GM19099 (cell line): Measurements from ENCODE around the gene RIMBP2.

Experiments used
- POLR2A ChIP-seq: IDR thresholded peaks from 3 replicates; pipeline ENCODE4 v1.6.1; 2011; ENCODE audit warnings: low read depth; ENCODE audit not compliant: insufficient read length; ENCODE audit errors: extremely low read depth

RIMBP2 gene

DNA sequence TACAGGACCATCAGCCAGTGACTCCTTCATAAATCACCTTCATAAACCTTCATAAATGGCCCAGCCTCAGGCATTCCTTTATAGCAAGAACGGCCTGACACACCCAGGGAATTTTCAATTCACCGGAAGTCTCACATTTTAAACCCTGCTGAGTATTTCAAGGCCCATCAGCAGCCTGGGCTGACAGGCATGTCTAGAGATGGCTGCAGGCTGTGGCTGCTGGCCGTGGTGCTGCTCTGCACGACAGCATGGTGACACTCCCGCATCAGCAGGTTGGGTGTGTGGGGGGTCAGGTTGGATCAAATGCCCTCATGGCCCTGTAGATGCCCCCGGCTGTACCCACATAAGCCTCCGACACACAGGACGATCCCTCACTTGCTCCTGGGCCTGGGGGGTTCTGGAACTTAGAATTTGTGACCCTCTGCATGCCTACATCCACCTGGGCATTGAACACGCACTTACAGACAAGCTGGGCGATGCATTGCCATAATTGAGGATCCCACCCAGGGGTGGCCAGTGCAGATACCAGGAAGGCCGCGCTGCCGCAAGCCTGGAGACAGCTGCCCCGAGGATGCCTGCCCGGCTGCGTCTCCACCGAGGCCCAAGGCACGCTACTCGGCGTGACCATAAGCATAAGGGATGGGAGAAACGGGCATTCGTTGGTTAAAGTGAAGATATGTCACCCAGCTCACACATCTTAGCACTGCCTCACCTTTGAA lies 254.1 kb downstream of the RIMBP2 start:
- no peak for TF ChIP-seq POLR2A

DNA sequence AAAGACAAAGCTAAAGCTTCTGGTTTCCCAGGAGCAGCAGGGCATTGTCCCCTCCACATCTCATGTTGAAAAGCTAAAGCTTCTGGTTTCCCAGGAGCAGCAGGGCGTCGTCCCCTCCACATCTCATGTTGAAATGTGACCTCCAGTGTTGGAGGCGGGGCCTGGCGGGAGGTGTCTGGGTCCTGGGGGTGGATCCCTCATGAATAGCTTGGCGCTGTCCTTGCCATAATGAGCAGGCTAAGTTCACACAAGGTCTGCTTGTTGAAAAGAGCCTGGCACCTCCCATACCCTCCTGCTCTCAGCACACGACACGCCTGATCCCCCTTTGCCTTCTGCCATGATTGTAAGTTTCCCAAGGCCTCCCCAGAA lies 254.7 kb downstream of the RIMBP2 start:
- no peak for TF ChIP-seq POLR2A

DNA sequence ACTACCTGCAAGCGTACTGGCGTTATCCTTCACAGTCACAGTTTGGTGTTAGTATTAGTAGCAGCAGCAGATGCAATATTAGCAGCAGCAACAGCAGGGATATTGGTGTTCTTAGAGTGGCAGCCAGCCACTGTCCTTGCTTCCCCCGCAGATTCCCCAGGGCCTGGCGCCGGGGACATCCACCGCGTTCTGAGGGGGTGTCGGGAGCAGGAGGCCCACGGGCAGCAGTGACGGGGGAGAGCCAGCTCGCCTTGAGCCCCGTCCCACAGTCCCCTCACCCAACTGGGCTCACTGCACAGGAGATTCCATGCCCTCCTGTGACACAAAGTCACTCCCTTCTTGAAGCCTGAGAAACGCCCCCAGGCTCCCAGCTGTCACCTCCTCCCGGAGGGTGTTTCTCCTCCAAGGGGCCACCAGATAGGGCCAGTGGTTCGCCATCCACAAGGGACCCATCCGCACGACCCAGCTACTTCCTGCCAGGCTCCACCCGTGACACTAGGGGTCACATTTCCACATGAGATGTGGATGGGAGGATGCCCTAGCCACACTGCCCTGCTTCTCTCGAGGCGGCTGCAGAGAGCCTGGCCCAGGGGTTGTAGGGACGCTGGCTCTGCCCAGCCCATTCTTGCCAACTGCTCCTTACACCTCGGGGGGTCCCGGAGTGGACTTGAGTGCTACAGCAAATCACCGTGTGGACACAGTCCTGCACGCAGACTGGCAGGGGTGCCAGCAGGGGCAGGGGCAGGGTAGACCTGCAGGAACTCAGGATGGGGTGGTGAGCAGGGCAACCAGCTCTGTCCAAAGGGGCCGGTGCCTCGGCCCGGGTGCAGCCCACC lies 255.3 kb downstream of the RIMBP2 start:
- TF ChIP-seq POLR2A, result no peak

DNA sequence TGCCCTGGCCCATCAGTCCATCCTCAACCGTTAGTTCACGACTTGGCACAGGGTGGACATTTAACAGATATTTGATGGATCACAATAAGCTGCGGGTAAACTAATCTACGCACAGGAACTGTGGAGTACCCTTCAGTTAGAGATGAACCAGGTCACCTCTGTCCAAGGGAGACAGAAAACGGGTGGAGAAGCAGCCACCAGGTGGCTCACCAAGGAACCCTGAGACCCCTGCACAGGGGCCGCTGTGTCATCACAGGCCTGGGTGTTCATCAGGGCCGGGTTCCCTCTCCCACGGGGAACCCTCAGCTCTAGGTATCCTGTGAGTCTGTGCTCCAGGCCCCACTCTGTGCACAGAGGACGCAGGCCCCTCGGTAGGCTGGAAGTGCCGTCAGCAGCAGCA lies 256.2 kb downstream of the RIMBP2 start:
- TF ChIP-seq POLR2A, result no peak

DNA sequence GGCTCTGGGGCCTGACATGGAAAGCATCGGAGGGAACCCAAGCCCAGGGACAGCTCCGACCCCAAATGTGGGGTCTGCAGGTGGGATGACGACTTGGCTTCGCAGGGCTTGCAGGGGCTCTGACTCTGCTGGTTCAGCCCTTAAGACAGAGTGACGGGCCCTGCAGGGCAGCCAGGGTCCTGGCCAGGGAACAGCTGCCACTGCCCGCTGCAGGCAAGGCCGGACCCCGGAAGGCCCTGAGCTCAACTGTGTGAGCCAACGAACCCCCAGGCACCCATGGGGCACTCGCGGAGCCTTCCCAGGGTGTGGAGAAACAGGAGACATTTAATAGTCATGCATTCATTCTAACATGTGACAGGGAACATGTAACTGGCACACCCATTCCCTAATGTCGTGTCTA lies 257.8 kb downstream of the RIMBP2 start:
- no peak for TF ChIP-seq POLR2A

DNA sequence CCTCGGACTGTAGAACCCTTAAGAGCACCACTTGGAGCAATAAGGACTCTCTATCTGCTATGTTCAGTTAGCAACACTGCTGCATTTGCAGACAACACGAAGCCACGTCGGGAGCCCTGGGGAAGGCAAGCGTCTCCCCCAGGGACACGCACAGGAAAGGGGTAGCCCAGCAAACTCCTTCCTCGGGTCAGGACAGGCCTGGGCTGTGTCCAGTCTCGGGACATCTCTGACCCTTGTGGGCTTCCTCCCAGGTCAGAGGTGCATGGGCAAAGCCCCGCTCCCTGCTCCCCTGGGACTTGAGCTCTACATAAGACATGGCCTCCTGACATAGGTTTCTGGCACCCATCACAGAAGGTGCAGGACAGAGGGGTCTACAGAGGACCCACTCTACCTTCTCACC lies 258.9 kb downstream of the RIMBP2 start:
- TF ChIP-seq POLR2A, result no peak

DNA sequence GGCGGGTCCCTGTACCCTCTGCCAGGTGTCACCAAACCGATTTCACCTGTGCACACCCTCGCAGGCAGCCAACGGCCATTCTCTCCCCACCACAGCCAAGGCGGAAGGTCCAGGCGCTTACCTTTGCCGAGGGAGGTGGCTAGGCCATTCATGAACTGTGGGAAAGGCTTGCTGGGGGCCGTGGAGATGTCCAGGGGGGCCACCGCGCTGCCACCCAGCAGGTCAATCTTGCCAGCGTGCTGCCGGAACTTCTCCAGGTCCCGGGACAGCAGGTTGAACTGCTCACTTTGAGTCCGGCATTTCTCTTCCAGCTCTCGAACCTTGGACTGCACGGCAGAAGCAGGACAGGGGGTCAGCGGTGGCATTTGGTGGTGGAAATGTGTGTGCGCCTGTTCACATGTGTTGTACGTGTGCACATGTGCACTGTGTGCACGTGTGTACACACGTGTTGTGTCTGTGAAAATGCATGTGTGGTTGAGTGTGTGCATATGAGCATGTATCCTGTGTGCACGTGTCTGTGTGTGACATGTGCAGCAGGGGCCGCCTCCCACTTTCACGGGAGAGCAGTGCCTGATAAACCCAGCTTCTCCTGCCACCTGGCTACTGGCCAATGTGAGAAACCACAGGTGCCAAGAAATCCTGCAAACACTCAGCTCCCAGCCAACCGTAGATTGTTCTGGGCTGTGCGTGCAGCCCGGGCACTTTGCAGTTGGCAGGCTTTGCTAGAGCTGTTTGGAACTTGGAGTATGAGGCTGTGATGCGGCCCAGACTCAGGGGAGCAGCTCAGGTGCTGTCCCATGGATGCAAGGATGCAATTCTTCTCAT lies 259.5 kb downstream of the RIMBP2 start:
- no peak for TF ChIP-seq POLR2A

DNA sequence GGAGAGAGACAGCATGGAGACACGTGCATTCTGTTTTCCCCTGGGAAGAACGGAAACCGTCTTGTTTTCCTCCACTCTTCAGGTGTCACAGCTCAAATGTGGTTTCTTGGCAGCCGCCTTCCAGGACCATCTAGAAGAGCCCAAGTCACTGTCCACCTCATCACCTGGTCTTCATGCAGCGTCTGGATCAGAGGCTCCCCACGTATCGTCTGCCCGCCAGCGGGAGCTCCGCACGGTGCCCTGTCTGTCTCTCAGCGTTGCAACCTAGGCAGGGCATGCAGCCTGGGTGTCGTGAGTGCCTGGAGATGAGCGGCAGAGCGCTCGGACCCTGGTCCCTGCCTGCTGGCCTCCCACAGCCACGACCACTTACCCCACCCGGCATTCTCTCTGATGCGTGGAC lies 260.9 kb downstream of the RIMBP2 start:
- TF ChIP-seq POLR2A, result no peak

DNA sequence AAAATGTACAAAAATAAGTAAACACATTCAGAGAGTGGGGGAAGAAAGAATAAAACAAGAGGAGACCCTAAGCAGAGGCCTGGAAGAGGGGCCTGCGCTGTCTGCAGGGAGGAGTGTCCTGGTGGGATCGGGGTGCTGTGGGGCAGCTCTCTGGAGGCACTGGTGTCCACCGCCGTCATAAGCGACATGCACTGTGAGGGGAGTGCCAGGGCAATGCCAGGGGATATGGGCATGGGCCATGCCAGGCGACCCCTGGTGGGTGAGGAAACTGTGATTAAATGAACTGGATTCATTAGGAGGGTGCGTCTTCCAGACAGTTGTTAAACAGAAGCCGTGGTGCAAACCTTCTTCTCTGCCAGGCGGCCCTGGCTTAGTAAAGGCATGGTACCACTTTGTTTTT lies 261.8 kb downstream of the RIMBP2 start:
- no peak for TF ChIP-seq POLR2A

DNA sequence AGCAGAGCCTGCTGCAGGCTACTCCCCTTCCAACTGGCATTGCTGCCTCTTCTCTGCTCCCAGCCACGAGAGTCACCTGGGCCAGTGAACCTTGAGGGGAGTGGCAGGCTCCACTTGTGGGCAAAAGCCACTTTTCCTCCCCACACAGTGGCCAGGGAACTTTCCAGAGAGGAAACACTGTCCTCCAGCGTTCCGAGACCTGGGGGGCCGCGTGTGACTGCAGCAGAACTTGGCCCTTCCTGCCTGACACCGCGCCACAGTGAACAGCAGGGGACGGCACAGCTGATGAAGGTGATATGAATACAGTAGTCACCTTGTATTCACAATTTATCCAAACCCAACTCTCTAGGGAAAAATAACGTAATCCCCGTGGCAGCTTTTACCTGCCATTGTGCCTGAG lies 263.6 kb downstream of the RIMBP2 start:
- TF ChIP-seq POLR2A, result no peak

DNA sequence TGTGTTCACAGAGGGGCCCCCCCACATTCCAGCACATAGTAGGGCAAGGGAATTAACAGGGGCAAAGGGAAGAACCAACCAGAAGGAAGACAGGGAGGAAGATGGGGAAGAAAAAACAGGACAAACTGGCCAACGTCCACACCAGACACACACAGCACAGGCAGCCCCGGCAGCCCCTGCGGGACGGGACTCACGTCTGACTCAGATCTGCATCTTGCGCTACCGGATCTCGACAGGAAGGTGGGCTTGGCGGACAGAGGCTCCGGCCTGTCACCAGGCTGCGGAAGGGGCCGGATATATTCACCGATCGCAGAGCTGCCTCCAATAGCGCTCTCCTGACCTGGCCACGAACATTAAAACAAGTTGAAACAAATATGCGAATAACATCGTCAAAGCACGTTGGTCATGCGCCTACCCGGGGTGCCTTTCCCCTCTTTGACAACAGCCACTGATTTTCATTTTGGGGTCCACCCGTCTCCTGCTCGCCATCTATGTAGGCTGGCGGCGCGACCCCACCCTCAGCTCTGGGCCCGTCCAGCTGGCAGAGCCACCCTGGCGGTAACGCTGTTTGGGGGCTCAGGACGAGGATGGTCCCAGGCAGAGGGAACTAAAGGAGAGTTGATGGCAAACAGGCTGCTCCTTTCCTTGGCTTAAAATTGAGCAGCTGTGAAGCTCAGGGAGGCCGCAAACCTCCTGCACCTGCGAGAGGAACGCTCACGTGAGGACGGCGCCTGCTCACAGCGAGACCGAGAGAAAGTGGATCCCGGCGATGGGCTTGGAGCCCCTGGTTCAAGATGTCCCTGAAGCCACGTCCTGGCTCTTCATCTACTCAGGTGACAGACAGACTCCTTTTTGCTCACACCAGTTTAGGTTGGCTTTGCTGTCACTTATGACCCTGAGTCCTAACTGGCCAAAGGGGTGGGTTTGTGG lies 264.8 kb downstream of the RIMBP2 start:
- no peak for TF ChIP-seq POLR2A

DNA sequence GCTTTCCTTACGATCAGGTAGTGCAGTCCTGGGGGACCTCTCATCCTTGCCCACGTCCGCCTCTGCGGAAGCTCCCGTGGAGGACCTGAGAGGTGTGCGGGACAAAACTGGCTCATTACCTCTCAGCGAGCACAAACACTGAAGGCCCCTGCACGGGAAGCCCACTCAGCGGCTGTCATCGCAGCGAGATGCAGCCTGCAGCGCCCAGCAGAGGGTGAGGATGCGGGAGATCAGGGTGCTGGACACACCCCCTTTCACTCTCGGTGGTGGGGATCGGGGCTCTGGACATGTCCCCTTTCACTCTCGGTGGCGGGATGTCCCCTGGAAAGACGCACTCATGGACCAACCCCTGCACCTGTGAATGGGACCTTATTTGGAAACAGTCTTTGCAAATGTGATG lies 266.8 kb downstream of the RIMBP2 start:
- TF ChIP-seq POLR2A, result no peak

DNA sequence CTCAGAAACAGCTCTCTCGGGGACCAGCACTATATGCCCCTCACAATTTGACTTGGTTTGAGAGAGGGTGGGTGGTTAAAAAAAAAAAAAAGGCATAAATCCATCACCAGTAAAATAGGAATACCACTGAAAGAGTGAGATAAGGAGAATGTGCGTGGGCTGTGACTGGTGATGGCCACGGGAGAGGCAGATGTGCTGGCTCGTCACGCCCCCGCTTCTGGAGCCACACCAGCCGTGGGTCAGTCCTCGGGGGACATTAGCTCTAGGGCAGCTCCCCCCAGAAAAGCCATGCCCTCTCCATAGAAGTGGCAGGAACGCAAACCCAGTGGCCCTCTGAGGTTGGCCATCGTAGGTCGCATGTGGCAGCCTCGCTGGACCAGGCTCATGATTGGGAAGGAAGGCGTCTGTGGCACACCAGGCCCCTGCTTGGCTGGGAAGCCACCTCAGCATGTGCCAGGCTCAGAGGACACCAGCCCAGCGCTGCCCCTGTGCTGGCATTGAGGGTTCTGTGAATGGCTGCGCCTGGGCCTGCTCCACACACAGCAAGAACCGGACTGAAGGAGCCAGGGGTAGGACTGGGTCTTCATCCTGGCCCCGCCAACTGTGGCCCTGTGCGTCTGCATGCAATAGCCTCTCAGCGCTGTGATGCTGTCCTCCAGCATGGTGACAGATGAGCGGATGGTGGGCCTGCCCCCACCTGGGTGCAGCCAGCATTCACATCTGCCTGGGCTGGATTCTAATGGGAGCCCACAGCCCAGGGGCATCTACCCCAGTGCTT lies 267.9 kb downstream of the RIMBP2 start:
- TF ChIP-seq POLR2A, result no peak

DNA sequence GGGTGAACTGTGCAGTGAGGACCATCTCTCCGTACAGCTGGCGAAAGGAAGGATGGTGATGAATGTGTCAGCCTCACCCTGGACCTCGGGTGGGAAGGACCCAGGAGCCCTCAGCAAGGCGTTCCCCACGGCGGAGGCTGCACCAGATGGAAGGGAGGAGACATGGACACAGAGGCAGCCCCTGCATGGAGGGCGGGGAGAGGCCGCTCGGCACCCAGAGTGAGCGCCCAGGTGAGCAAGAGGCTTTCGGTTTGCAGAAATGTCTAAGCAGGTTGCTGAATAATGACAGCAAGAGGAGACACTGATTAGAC lies 268.5 kb downstream of the RIMBP2 start:
- no peak for TF ChIP-seq POLR2A
